CD4-positive, alpha-beta T cell treated with Interleukin-10 for 1 hour (primary cell): ENCODE results near the gene FOXJ3.
"Not testable (repeated sequence)": the region's sequence is repeated elsewhere in the genome, so short reads cannot be mapped to it uniquely, and the experiment has no call there.

Experiments
- DNase-seq: peaks from one replicate; pipeline ENCODE4 v3.0.0-alpha.2; 2020

FOXJ3 gene

DNA sequence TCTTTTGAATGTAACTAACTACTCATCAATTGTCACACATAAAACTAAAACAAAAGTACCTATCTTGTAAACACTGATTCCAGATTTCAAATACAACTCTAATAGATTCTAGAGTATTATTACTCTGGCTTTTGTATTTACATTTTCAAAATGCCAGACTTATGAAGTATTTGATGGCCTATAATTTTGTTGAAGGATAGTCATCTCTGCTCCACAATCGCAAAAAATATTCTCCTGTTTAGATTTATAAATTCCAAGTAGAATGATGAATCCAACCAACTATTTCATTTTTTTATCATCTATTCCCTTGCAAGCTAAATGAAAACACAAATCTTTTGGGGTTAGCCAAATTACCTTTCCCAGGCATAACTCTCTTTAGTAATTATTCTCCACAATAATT is 95.5 kb downstream of the FOXJ3 start:
- DNase-seq = no peak

- no peak for DNase-seq
Observed at GRCh38 chr1:42239041-42239440, 96.0 kb downstream of the FOXJ3 start.

- DNase-seq = no peak
Observed at GRCh38 chr1:42231253-42231652, 103.8 kb downstream of the FOXJ3 start.

DNA sequence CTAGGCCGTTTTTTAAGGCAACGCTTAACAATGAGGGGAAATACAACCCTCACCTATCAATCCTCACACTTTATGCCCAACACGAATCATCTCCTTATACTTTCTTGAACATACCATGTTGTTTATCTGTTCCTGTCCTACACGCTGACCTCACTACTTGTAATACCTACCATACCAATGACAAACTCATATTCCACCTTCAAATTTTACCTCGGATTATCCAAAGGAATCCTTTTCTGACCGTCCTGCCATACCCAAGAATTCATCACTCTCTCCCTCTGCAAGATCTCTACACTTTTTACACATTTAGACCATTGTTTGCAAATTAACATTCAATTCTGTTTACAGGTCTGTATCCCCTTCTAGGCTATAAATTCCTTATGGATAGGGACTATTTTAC is 106.1 kb downstream of the FOXJ3 start:
- no peak for DNase-seq

DNA sequence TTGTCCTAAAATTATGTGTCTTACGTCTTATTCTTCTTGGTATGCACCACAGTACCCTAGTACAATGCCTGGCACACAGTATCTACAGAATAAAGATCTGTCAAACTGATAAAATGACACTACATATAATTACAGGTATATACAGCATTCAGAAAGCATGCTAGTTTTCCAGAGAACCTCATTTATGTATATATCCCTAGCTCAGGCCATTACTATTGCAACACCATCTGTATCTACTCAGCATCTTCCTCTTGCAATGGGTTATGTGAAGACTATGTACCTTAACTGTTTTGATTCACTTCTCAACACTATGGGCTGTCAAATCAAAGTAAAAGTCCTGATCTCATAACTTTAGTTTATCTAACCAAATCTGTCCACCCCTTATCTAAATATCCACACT is 112.0 kb downstream of the FOXJ3 start:
- no peak for DNase-seq

DNA sequence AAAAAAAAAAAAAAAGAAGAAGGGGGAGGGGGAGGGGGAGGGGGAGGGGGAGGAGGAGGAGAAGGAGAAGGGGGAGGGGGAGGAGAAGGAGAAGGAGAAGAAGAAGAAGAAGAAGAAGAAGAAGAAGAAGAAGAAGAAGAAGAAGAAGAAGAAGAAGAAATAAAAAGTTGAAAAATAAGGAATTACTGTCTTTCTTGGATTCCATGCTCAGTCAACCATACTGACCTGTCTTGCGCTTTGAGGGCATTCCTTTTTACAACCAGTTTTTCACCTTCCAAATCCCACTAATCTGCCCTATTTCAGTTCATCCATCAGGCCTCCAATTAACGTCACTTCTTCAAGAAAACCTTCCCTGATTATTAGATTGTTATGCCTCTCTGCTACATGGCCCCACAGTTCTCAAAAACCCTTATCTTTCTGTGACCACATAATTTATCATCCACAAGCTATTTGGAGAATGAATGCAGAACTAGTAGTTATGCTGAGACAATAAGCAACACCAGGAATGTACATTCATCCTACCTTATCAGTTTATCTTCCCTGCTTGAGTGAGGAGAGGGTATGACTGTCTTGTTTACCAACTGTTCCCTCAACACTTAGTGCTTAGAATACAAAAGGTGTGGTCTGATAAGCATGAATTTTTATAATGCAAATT is 113.0 kb downstream of the FOXJ3 start:
- DNase-seq = no peak

GRCh38 chr1:42221456-42221855 is 113.6 kb downstream of the FOXJ3 start:
- DNase-seq = no peak

GRCh38 chr1:42219627-42220026 is 115.4 kb downstream of the FOXJ3 start:
- no peak for DNase-seq

- DNase-seq = no peak
Observed at GRCh38 chr1:42214447-42214871, 120.6 kb downstream of the FOXJ3 start.

DNA sequence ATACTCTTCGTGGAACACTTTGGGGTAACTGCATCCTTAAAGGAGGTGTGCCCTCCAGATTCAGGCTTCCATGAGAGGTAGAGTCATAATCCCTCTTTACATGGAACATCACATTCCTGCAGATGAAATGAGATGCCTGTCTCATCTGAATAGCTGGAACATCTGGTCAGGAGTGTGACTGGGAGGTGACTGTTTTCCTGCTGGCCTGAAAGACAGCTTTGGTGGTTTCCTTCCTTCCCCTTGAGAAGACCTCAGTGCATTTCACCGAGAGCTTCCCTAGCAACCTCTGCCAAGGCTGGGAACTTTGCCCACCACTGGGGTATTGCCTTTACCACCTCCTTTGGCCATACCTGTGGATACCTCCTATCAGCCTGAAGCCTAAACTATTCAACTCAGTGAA is 123.8 kb downstream of the FOXJ3 start:
- DNase-seq = no peak

- DNase-seq = no peak
Observed at GRCh38 chr1:42210421-42211133, 124.5 kb downstream of the FOXJ3 start.

GRCh38 chr1:42209526-42210251 is 125.3 kb downstream of the FOXJ3 start:
- no peak for DNase-seq

DNA sequence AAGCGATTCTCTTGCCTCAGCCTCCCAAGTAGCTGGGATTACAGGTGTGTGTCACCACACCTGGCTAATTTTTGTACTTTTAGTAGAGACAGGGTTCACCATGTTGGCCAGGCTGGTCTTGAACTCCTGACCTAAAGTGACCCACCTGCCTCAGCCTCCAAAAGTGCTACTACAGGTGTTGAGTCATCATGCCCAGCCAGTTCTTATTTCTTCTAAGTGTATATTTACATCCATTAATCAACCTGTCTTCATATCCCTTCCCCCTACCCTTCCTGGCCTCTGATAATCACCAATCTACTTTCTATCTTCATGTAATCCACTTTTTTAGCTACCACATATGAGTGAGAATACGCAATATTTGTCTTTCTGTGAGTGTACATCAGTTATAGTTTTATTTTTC is 128.1 kb downstream of the FOXJ3 start:
- DNase-seq = not testable (repeated sequence)

DNA sequence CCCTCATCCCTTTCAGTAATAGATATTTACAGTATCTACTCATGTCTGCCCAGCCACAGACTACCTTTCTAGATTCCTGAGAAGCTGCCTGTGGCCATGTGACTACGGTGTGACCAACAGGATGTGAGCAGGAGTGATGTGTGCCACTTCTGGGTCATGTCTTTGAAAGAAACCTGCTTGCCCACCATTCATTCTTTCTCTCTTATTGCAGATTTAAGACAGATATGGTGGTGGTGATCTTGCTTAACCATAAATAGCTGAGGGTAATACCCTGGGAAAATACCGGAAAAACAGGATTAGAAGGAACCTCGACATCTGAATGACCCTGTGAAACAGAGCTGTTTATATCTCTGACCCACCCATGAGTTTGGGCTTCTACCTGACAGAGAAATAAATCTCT is 128.9 kb downstream of the FOXJ3 start:
- DNase-seq = no peak

DNA sequence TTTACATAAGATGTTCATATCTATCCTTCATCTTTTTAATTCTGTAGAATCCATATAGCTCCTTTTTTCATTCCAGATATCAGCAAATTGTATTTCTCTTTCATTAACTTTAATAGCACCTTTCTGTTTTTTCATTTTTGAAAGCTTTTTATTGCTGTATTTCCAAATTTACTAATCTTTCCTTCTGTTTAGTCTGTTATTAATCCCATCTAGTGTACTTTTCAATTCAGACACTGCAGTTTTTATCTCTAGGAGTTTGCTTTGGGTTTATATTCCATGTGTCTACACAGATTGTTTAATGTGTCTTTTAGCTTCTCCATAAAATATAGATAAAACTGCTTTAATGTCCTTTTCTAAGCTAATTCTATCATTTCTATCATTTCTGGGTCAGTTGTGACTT is 133.0 kb downstream of the FOXJ3 start:
- DNase-seq = no peak

DNA sequence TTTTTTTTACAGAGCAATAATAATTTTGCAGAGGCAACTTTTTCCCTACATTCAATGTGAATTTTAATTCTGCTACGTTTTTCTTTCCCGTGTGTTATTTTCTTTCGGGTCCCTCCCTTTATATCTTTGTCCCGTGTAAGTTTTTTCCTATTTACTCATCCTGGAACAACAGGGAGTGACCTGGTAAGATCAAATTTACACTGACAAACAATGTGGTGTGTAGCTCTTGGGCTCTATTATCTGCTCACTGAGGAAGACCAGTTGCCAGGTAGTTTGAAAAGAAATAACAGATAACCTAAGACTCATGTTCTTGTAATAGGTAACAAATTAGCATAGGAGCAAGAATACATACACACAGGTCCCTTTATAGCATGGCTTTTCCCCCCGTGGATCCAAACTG is 136.8 kb downstream of the FOXJ3 start:
- DNase-seq = no peak

- DNase-seq = no peak
Observed at GRCh38 chr1:42195841-42196240, 139.2 kb downstream of the FOXJ3 start.

DNA sequence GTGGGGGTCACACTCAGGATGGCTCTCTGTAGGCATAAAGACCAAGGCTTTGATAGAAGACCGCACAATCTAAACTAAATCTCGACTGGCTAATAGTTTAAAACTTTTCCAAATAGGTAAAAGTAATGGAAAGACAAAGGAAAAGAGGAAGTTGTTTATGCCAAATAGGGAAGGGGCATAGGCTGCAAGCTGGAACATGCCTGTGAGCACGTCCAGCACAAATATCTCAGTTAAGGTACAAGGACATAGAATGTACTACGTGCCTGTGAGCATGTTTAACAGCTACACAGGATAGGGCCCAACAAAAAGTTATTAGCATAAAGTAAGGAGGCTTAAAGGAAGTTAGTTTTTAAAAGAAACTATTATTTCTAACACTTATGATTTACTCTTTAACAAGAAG is 142.9 kb downstream of the FOXJ3 start:
- DNase-seq = no peak

GRCh38 chr1:42191319-42191718 is 143.7 kb downstream of the FOXJ3 start:
- DNase-seq = no peak

DNA sequence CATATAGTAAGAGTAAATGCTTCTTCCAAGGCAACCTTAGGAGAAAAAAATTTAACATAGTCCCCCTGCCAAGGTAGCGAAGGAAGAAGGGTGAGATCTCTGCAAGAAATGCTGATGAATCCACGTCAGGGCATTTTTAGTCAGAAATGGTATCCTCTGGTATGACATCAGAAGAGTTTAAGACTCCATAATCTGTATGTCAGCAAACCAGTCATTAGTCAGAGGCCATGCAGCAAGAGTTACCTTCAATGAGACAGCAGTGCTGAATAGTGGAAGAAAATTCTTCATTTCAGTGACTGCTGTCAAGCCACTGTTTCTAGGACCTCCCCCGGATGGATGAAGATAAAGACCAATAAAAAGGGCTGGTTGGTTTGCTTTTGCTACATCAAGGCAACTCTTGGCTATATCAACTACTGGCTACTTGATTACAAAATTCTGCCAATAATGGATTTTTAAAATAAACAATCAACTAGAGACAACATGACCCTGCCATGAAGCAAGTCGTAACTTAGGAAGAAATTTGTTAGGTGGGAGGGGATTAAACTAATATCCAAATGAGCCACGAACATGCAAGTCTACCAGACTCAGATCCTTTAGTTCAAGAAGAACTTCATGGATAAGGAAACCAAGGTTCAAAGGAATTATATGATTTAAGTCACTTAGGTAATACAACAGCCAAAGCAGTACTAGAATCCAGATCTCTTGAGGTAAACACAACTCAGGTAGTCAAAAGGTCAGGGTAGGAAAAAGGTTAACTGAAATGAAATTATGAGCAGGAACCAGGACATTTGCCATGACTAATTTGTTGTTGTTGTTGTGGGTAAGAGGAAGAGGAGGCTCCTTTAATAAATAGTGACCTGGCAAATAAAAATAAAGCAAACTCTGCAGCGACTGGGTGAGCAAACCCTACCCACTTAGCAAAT is 144.8 kb downstream of the FOXJ3 start:
- DNase-seq = no peak

- no peak for DNase-seq
Observed at GRCh38 chr1:42186152-42186551, 148.9 kb downstream of the FOXJ3 start.

GRCh38 chr1:42184616-42185015 is 150.4 kb downstream of the FOXJ3 start:
- DNase-seq = no peak

- DNase-seq = no peak
Observed at GRCh38 chr1:42183957-42184268, 151.1 kb downstream of the FOXJ3 start.
